HG02970 (cell line): Measurements from ENCODE around the gene OR7C1.
"Not testable (repeated sequence)": the region's sequence is repeated elsewhere in the genome, so short reads cannot be mapped to it uniquely, and the experiment has no call there.

Source experiments
- ATAC-seq: cut with Tn5 transposase; IDR thresholded peaks from one replicate; pipeline ENCODE4 v1.9.1; 2021; ENCODE audit warnings: mild to moderate bottlenecking, moderate library complexity, moderate number of reproducible peaks; ENCODE audit not compliant: unreplicated experiment, low FRiP score

OR7C1 gene

GRCh38 chr19:14768001-14768400, 67.0 kb downstream of the OR7C1 start:
- no peak for ATAC-seq

DNA sequence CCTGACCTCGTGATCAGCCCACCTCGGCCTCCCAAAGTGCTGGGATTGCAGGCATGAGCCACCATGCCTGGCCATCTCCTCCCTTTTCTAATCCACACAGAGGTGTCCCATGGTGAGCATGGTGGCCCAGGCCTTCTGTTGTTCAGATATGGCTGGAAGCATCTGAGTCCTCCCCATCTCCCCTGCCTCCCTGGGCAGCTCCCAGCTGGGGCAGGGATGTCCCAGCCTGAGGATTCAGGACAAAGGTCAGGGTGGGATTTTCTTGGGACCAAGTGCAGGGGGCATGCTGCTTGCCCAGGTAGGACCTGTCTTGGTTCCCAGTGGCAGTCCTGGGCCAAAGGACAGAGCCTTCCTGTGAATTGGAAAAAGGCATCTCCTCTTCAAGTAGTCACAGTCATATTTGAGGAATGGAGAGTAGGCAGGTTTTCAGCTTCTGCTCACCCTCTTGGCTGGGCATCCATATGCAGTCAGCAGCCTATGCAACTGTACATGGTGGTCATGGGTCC, 67.5 kb downstream of the OR7C1 start:
- no peak for ATAC-seq

DNA sequence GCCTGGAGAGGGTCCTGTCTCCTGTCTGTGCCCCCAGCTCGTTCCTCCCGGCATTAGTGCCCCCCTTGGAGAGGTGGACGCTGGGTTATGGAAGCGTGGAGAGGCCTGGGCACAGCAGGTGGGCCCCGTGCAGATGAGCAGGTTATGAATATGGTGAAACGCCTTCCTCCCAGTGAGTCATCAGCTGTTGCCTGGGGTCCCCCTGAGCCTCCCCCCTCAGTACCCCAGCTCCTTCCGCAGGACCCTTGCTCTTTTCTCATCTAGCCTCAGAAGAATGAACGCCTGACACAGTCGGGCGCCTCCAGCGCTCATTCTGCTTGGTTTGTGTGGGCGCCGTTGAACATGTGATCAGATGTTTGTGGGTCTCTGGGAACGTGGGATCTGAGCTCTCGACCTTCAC, 69.1 kb downstream of the OR7C1 start:
- ATAC-seq: not testable (repeated sequence)

GRCh38 chr19:14765403-14765802, 69.6 kb downstream of the OR7C1 start:
- not testable (repeated sequence) for ATAC-seq

DNA sequence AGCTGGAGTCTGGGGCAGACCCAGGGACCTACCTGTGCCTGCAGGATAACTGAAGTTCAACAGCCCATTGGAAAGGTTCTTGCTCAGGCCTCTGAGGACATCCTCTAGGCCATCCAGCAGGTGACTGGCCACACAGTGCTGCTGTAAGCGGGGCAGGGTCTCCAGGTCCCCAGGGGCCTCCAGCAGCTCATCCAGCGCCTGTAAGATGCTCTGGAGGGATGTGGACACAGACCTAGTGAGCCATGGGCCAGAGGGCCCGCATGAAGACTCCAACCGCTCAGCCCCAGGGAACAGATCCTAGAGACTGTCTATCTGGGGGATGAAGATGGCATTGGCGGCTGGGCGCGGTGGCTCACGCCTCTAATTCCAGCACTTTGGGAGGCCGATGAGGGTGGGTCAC, 70.6 kb downstream of the OR7C1 start:
- ATAC-seq: no peak

GRCh38 chr19:14763497-14764145, 71.4 kb downstream of the OR7C1 start:
- no peak for ATAC-seq

DNA sequence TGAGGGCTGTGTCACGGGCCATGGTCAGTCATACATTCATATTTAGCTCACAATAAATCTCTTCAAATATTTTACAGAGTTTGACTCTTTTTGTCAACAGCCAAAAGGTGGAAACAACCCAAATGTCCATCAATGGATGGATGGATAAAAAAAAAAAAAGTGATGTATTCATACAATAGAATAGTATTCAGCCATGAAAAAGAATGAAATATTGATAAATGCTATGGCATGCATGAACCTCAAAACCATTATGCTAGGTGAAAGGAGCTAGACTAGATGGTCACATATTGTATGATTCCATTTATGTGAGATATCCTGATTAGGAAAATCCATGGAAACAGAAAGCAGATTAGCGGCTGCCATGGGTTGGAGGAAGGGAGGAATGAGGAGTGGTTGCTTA, 72.9 kb downstream of the OR7C1 start:
- ATAC-seq: no peak

- no peak for ATAC-seq
These were observed 73.4 kb downstream of the OR7C1 start for GRCh38 chr19:14761607-14762006.

GRCh38 chr19:14758816-14759215, 76.2 kb downstream of the OR7C1 start:
- no peak for ATAC-seq

- ATAC-seq: no peak
These were observed 86.4 kb downstream of the OR7C1 start for GRCh38 chr19:14748601-14749000.
